Panc1 (cell line): Measurements from ENCODE around the gene RBM8A. TPM values are rescaled to one million over a fixed set of nuclear protein-coding genes. Genes with fewer than 3 reads are reported as not detected.

Source experiments
- ATAC-seq: fragments of 200-7000 bp; cut with Tn5 transposase; 2 replicates; pipeline ENCODE4 v1.9.1; 2020; ENCODE audit warnings: mild to moderate bottlenecking, moderate library complexity
- BruUV-seq: library from RNA; stranded (reverse); fragments of 400-500 nt; replicated peaks from 2 replicates; lab custom pipeline; 2021; lab: Mats Ljungman, UMichigan
- CTCF ChIA-PET: fragments of 300-600 bp; sonication (Branson Sonifier 250); formaldehyde crosslinking; loops from one replicate; lab custom pipeline; 2022; ENCODE audit warnings: antibody characterized with exemption; lab: Charles Lee
- POLR2A ChIA-PET: fragments of 300-600 bp; sonication (Branson Sonifier 250); formaldehyde crosslinking; loops from one replicate; lab custom pipeline; 2022; ENCODE audit warnings: antibody characterized with exemption; lab: Charles Lee
- DNase-seq: peaks from one replicate; pipeline ENCODE4 v3.0.0-alpha.2; 2010; ENCODE audit warnings: low read depth, low spot score
- H3K27ac ChIP-seq: 2 replicates; pipeline ENCODE4 v1.5.1; 2011; ENCODE audit warnings: mild to moderate bottlenecking, low read length, inconsistent platforms
- H3K27me3 ChIP-seq: fragments of 200-500 bp; sonication (Bioruptor generic); 2 replicates; pipeline ENCODE4 v1.6.0; 2014; ENCODE audit warnings: low read length, inconsistent platforms; ENCODE audit not compliant: control insufficient read depth, insufficient read depth
- H3K36me3 ChIP-seq: fragments of 200-500 bp; sonication (Bioruptor generic); 2 replicates; pipeline ENCODE4 v1.5.1; 2014; ENCODE audit warnings: inconsistent platforms, mild to moderate bottlenecking, low read length, moderate library complexity; ENCODE audit not compliant: control insufficient read depth, insufficient read depth
- H3K4me1 ChIP-seq: 2 replicates; pipeline ENCODE4 v1.5.1; 2011; ENCODE audit warnings: inconsistent platforms, mild to moderate bottlenecking, low read length, moderate library complexity; ENCODE audit not compliant: control insufficient read depth, insufficient read depth
- H3K4me3 ChIP-seq, 2 experiments: 2 replicates each; pipeline ENCODE4 v1.5.1; 2011 to 2012; ENCODE audit warnings: low read depth in 2 of 2, low read length in 2 of 2, mild to moderate bottlenecking in 2 of 2, inconsistent platforms in 1 of 2, moderate library complexity in 1 of 2
- H3K9me3 ChIP-seq: fragments of 200-500 bp; sonication (Bioruptor generic); 2 replicates; pipeline ENCODE4 v1.5.1; 2014; ENCODE audit warnings: low read depth, mild to moderate bottlenecking, inconsistent platforms, low read length, moderate library complexity; ENCODE audit not compliant: control insufficient read depth, insufficient read depth
- CTCF ChIP-seq: fragments of 450-650 bp; IDR thresholded peaks from 2 replicates; pipeline ENCODE4 v1.5.1; 2017; ENCODE audit warnings: mild to moderate bottlenecking
- POLR2AphosphoS5 ChIP-seq: IDR thresholded peaks from 2 replicates; pipeline ENCODE4 v1.6.1; 2012; ENCODE audit warnings: mild to moderate bottlenecking, low read depth, low read length, moderate library complexity
- SIN3A ChIP-seq: IDR thresholded peaks from 2 replicates; pipeline ENCODE4 v1.6.1; 2012; ENCODE audit warnings: low read depth, mild to moderate bottlenecking, low read length, moderate library complexity, borderline replicate concordance; ENCODE audit not compliant: insufficient read depth
- TCF7L2 ChIP-seq: IDR thresholded peaks from 2 replicates; pipeline ENCODE4 v1.6.1; 2011; ENCODE audit warnings: mild to moderate bottlenecking, low read depth, low read length, inconsistent platforms
- in situ Hi-C: cut with HindIII; loops from 2 replicates; pipeline ENCODE4 v1.10.0; 2016; ENCODE audit warnings: low sequenced_read_pairs, low pct_unique_long_range_greater_than_20kb
- intact Hi-C: fragments of 100-400 bp; cut with micrococcal nuclease; formaldehyde crosslinking; loops from one replicate; pipeline ENCODE4 v1.10.0; 2022; ENCODE audit not compliant: unreplicated experiment
- total RNA-seq: library from RNA; stranded (reverse); gene quantifications from one replicate; pipeline ENCODE4 v1.2.1, GENCODE V29; 2021; ENCODE audit not compliant: unreplicated experiment
- TF ChIP-seq, protein P1 (sequence below), 2 experiments: IDR thresholded peaks; 2 replicates each; pipeline ENCODE4 v1.6.1; 2011 to 2012; ENCODE audit warnings: low read depth in 2 of 2, control low read depth in 1 of 2, low read length in 1 of 2, mild to moderate bottlenecking in 1 of 2, moderate library complexity in 1 of 2; ENCODE audit not compliant: insufficient read depth in 1 of 2

RBM8A gene
- total RNA-seq, 1 experiment from 2014 or later: 172 TPM

DNA sequence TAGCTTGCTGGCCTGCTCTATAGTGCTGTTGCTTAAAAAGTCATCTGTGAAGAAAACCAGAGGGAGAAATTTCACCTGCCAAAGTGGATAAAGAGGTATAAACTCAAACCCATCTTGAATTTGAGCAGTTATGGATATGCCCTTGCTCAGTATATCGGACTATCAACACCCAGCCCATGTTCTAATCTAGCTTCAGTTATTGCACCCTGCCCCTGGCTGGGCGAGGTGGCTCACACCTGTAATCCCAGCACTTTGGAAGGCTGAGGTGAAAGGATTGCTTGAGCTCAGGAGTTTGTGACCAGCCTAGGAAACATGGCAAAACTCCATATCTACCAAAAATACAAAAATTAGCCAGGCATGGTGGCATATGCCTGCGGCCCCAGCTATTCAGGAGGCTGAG lies 17.2 kb upstream of the RBM8A start:
- no peaks in the 10 kb centered on the region for H3K9me3 ChIP-seq
- TF ChIP-seq CTCF: no peak
- TF ChIP-seq POLR2AphosphoS5: no peak
- no peak for TF ChIP-seq TCF7L2
- no peak for TF ChIP-seq SIN3A
- TF ChIP-seq, protein P1, sequence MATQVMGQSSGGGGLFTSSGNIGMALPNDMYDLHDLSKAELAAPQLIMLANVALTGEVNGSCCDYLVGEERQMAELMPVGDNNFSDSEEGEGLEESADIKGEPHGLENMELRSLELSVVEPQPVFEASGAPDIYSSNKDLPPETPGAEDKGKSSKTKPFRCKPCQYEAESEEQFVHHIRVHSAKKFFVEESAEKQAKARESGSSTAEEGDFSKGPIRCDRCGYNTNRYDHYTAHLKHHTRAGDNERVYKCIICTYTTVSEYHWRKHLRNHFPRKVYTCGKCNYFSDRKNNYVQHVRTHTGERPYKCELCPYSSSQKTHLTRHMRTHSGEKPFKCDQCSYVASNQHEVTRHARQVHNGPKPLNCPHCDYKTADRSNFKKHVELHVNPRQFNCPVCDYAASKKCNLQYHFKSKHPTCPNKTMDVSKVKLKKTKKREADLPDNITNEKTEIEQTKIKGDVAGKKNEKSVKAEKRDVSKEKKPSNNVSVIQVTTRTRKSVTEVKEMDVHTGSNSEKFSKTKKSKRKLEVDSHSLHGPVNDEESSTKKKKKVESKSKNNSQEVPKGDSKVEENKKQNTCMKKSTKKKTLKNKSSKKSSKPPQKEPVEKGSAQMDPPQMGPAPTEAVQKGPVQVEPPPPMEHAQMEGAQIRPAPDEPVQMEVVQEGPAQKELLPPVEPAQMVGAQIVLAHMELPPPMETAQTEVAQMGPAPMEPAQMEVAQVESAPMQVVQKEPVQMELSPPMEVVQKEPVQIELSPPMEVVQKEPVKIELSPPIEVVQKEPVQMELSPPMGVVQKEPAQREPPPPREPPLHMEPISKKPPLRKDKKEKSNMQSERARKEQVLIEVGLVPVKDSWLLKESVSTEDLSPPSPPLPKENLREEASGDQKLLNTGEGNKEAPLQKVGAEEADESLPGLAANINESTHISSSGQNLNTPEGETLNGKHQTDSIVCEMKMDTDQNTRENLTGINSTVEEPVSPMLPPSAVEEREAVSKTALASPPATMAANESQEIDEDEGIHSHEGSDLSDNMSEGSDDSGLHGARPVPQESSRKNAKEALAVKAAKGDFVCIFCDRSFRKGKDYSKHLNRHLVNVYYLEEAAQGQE (IDR thresholded peaks at IDR 0.05; ENCODE audit: insufficient read depth in 1 of 2, low read depth in 2 of 2, low read length in 1 of 2): no peak
- no peaks in the 10 kb centered on the region for H3K36me3 ChIP-seq
- ChIA-PET CTCF (no interaction called here), POLR2A (interaction anchor here (0.7 to 0.8 kb wide), 2 partner anchors 10 to 13 kb away, joined by 3 read pairs; partner anchors contain the start of gene LIX1L)
- no peaks in the 10 kb centered on the region for H3K4me1 ChIP-seq
- H3K27me3 ChIP-seq: no peaks in the 10 kb centered on the region
- DNase-seq (no peak), ATAC-seq (no peak)
- H3K4me3 ChIP-seq: no peak overlapping the region
- no TSS peak for BruUV-seq
- in situ Hi-C loops (no loop called here), intact Hi-C loops (no loop called here)
- no peak overlapping the region for H3K27ac ChIP-seq

- DNase-seq (no peak), ATAC-seq (no peak)
- Histone ChIP-seq H3K27me3 (no peaks in the 10 kb centered on the region), H3K4me3 (no peak overlapping the region), H3K36me3 (no peaks in the 10 kb centered on the region), H3K4me1 (no peaks in the 10 kb centered on the region), H3K9me3 (no peaks in the 10 kb centered on the region), H3K27ac (no peak overlapping the region)
- intact Hi-C loops: no loop called here
- in situ Hi-C loops: no loop called here
- TF ChIP-seq SIN3A: no peak
- TF ChIP-seq, protein P1 (IDR thresholded peaks at IDR 0.05; ENCODE audit: insufficient read depth in 1 of 2, low read depth in 2 of 2, low read length in 1 of 2): no peak
- TF ChIP-seq POLR2AphosphoS5: no peak
- TF ChIP-seq TCF7L2: no peak
- TF ChIP-seq CTCF: no peak
- CTCF ChIA-PET: no interaction called here
- POLR2A ChIA-PET: no interaction called here
- BruUV-seq: no TSS peak
Observed at GRCh38 chr1:145942871-145943270, 15.6 kb upstream of the RBM8A start.
